ENCODE measurements around the gene EPAS1.

The EPAS1 gene

GRCh38 chr2:46364797-46365457 lies 67.7 kb downstream of the EPAS1 start:
- peak; percentile 37 for DNase-seq (ENCODE audit: low spot score)

GRCh38 chr2:46365913-46366667 lies 68.9 kb downstream of the EPAS1 start:
- no peak for DNase-seq (ENCODE audit: low spot score)

DNA sequence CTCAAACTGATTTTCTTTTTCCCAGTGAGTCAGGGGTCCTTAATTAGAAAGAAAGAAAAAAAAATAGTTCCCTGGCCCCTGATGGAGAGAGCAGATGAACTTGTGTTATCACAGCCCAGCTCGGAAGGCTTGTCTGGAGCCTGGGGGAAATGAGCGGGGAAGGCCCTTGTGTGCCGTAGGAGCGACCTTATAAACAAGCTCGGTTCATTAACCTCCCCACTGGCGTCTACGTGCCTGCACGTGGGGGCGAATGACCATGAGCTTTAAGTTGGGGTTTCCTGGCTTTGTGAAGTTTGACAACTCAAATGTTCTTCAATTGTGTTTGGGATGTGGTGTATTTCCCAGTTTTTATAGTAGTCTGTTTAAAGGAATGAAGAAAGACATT lies 69.5 kb downstream of the EPAS1 start:
- no peak for DNase-seq (ENCODE audit: low spot score)

DNA sequence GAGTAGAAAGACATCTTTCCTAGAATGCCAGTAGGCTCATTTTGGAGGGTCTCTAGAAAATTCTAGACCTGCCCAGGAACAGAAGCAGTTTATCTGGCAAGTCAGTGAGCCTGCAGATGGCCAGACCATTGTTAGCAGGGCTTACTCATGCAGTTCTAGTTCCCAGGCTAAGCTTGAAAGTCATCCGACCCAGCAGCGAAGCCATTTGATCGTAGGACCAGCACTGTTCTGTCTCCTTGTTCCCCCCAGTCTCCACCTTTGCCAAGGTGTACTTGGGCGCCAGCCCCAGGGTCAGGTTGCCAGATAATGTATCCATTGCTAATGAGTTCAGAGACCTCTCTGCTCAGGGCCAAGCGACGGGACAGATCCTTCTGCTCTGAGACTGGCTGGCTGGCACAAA lies 70.1 kb downstream of the EPAS1 start:
- no peak for DNase-seq (ENCODE audit: low spot score)

DNA sequence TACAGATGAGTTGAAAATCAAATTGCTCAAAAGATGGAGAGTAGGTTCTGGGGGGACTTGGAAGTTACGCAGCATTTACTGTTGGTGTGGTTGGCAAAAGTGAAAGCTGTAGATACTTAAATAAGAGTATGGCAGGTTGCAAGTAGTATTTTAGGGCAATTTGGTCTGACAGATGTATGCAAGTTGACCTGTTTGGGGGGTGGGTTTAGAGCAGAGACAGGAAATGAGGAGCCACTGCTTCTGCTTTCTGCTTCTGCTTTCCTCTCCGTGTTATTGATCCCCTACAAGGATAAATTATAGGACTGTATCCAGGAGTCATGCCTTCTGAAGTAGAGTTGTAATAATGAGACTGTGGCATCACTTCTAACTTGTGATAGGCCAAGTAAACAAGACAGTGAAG lies 71.2 kb downstream of the EPAS1 start:
- DNase-seq (ENCODE audit: low spot score): no peak

GRCh38 chr2:46369783-46370182 lies 72.6 kb downstream of the EPAS1 start:
- no peak for DNase-seq (ENCODE audit: low spot score)

GRCh38 chr2:46371854-46372253 lies 74.6 kb downstream of the EPAS1 start:
- no peak for DNase-seq (ENCODE audit: low spot score)

GRCh38 chr2:46372475-46372874 lies 75.3 kb downstream of the EPAS1 start:
- DNase-seq (ENCODE audit: low spot score): no peak

DNA sequence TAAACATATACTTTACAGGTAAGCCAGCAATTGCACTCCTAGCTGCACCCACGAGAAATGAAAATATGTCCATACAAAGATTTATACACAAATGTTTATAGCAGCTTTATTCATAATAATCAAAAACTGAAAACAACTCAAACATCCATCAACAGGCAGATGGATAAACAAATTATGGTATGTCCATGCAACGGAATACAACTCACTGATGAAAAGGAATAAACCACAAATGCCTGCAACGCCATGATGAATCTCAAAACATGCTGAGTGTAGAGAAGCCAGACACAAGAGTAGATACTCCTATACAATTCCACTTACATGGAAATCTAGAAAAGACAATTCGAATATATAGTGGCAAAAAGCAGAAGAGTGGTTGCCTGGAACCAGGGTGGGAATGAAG lies 76.0 kb downstream of the EPAS1 start:
- no peak for DNase-seq (ENCODE audit: low spot score)

GRCh38 chr2:46375566-46376125 lies 78.4 kb downstream of the EPAS1 start:
- DNase-seq (ENCODE audit: low spot score): no peak

DNA sequence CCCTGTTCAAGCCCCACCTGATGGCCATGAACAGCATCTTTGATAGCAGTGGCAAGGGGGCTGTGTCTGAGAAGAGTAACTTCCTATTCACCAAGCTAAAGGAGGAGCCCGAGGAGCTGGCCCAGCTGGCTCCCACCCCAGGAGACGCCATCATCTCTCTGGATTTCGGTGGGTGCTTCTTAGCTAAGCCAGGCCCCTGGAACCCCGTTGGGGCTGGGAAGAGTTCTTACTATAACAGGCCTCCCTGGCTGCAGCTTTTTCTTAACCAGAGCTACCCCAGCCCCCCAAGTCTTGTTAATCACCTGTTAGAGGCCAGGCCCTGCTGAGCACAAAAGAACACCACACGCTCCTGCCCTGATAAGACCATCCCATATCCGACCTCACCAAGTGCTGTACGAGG lies 79.4 kb downstream of the EPAS1 start:
- no peak for DNase-seq (ENCODE audit: low spot score)

DNA sequence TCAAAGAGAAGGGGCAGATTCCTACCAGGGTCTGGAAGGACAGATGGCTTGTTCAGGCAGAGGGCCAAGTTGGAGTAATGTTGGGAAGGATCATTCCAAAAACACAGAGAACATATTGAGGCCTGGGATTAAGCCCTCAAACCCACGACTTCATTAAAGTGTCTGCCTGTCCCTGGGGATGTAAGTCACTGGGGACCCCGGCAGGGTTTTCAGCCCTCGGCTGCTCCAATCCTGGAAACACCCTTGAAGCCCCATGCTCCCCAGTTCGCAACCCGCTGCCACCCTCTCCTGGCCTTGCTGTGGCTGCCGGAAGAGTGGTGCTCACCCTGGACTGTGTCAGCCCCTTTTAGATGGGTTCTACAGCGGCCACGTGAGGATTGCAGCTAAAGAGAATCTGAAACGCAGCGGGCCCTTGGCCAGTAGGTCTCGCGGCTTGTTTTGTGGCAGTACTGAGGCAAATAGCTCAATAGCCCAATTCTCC lies 79.9 kb downstream of the EPAS1 start:
- DNase-seq (ENCODE audit: low spot score): no peak

- DNase-seq (ENCODE audit: low spot score): peak; percentile 13
These were observed 80.7 kb downstream of the EPAS1 start for GRCh38 chr2:46377666-46378560.

DNA sequence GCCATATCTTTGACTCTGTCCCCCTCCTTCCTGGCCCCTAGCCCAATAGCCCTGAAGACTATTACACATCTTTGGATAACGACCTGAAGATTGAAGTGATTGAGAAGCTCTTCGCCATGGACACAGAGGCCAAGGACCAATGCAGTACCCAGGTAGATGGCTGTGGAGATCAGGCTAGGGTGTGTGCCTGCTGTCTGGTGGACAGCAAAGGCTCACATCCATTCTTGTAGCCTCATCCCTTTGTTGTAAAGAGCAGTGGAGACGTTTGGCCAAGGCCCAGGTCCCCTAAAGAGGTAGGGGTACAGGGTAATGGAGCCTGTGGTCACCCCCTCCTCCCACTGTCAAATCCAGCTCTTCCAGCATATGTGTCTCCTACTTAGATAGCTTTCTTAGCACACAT lies 81.4 kb downstream of the EPAS1 start:
- DNase-seq (ENCODE audit: low spot score): no peak

- DNase-seq (ENCODE audit: low spot score): peak; percentile 59
These were observed 82.2 kb downstream of the EPAS1 start for GRCh38 chr2:46379213-46380037.

GRCh38 chr2:46380038-46380940 lies 83.1 kb downstream of the EPAS1 start:
- DNase-seq (ENCODE audit: low spot score): no peak

- DNase-seq (ENCODE audit: low spot score): no peak
These were observed 84.1 kb downstream of the EPAS1 start for GRCh38 chr2:46381263-46381849.

DNA sequence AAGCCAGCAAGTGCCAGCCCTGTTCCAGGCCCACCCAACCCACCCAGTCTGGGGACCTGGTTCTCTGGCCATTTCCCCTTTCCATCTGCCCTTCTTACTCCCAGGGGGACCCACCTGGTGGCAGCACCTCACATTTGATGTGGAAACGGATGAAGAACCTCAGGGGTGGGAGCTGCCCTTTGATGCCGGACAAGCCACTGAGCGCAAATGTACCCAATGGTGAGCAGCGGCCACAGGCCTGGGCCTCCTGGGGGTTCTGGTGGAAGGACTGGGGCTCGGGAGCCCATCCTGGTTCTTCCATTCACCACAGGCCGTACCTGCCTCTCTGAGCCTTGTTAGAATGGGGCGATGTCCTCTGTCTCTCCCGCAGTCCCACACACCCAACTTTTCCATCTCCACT lies 84.7 kb downstream of the EPAS1 start:
- DNase-seq (ENCODE audit: low spot score): no peak

GRCh38 chr2:46382331-46383112 lies 85.3 kb downstream of the EPAS1 start:
- DNase-seq (ENCODE audit: low spot score): no peak

Data from COLO829 (cell line).